ENCODE data around the gene OR56A5. TPM values are rescaled to one million over a fixed set of nuclear protein-coding genes. Genes with fewer than 3 reads are reported as not detected.

The OR56A5 gene
- total RNA-seq, 2 donors from 2014 or later, result not detected

Other genes starting within 250 kb of the OR56A5 start
- gene OR56B1, start 232.0 kb downstream of the OR56A5 start, total RNA-seq, result under 1 TPM; 0.48 to 0.93 TPM
- gene OR52N4, start 214.3 kb downstream of the OR56A5 start, total RNA-seq, result 1 to 10 TPM in 1 of 2 donors, under 1 TPM in 1; 0.41 to 1.3 TPM
- under 1 TPM in 1 of 2 donors, not detected in 1; 0.08 TPM for gene OR52N5, start 185.1 kb downstream of the OR56A5 start, total RNA-seq
- gene OR52N1, start 177.2 kb downstream of the OR56A5 start, total RNA-seq, result under 1 TPM; 0.14 to 0.58 TPM
- gene OR52N2, start 159.6 kb downstream of the OR56A5 start, total RNA-seq, result not detected
- gene OR52E6, start 126.6 kb downstream of the OR56A5 start, total RNA-seq, result not detected
- gene OR52E8, start 110.8 kb downstream of the OR56A5 start, total RNA-seq, result not detected
- not detected for gene OR52E4, start 87.9 kb downstream of the OR56A5 start, total RNA-seq
- not detected for gene OR52E5, start 75.3 kb downstream of the OR56A5 start, total RNA-seq
- not detected for gene OR56A3, start 26.2 kb downstream of the OR56A5 start, total RNA-seq
- gene OR52L1, start 18.5 kb upstream of the OR56A5 start, total RNA-seq, result not detected
- under 1 TPM in 1 of 2 donors, not detected in 1; 0.12 TPM for gene OR56A4, start 38.5 kb upstream of the OR56A5 start, total RNA-seq
- gene OR56A1, start 62.3 kb upstream of the OR56A5 start, total RNA-seq, result under 1 TPM in 1 of 2 donors, not detected in 1; 0.04 TPM
- not detected for gene OR56B4, start 139.2 kb upstream of the OR56A5 start, total RNA-seq
- not detected for gene OR52B2, start 201.8 kb upstream of the OR56A5 start, total RNA-seq
- not detected for gene OR52W1, start 230.7 kb upstream of the OR56A5 start, total RNA-seq
- not detected for gene C11orf42, start 237.1 kb upstream of the OR56A5 start, total RNA-seq

Data from activated naive CD4-positive, alpha-beta T cell treated with anti-CD3 and anti-CD28 coated beads, Interleukin-2, amount 50 U/mL, for 72 hours (primary cell).